Measurements from ENCODE around the gene PTPRK. TPM values are rescaled to one million over a fixed set of nuclear protein-coding genes. Genes with fewer than 3 reads are reported as not detected.

Gene PTPRK
- total and polyA plus RNA-seq, 2 of the 8 experiments (the other 6 are each of a cell fraction or from before 2014, with no cell fraction given): 11.4 to 47.3 TPM

- TF ChIP-seq CHD7 (IDR thresholded peaks at IDR 0.05; ENCODE audit: insufficient replicate concordance, low read length) (no peak), BCL11A (IDR thresholded peaks at IDR 0.05; ENCODE audit: low read depth in 2 of 2, low read length in 2 of 2) (no peak), JUN (IDR thresholded peaks at IDR 0.05; ENCODE audit: low read depth, low read length) (no peak), SRF (IDR thresholded peaks at IDR 0.05; ENCODE audit: low read depth, low read length) (no peak), BRCA1 (IDR thresholded peaks at IDR 0.05; ENCODE audit: low read depth, low read length) (no peak), EP300 (IDR thresholded peaks at IDR 0.05; ENCODE audit: borderline replicate concordance in 1 of 2, low read depth in 2 of 2, low read length in 2 of 2) (no peak), USF2 (IDR thresholded peaks at IDR 0.05; ENCODE audit: low read length) (no peak), CEBPB (IDR thresholded peaks at IDR 0.05; ENCODE audit: low read depth, low read length) (no peak), RFX5 (IDR thresholded peaks at IDR 0.05; ENCODE audit: borderline replicate concordance, low read depth, low read length) (no peak)
These were observed 327.4 kb downstream of the PTPRK start (continued) for GRCh38 chr6:128192972-128193371.
